Kidney (tissue), 14 donors: ENCODE measurements around the gene WAPL. TPM values are rescaled to one million over a fixed set of nuclear protein-coding genes. Genes with fewer than 3 reads are reported as not detected.

Source experiments
- DNase-seq, 5 donors: peaks; one replicate each; pipeline ENCODE4 v3.0.0-alpha.2; 2013 to 2020
- FAIRE-seq: peaks from 2 replicates; lab custom pipeline; 2012; peaks lifted over from hg19 to GRCh38; lab: Jason Lieb, UNC
- H3K27ac ChIP-seq, 2 donors: one replicate each; pipeline ENCODE4 v1.7.0; 2013; ENCODE audit warnings: low read depth in 2 of 2, low read length in 2 of 2, inconsistent platforms in 1 of 2
- H3K27me3 ChIP-seq: one replicate; pipeline ENCODE4 v1.7.1; 2013; ENCODE audit warnings: low read length, inconsistent platforms; ENCODE audit not compliant: control insufficient read depth, insufficient read depth
- H3K36me3 ChIP-seq, 3 donors: one replicate each; pipeline versions ENCODE4 v1.7.0 to v1.7.1; 2013; ENCODE audit warnings: low read length in 3 of 3, control low read depth in 1 of 3, inconsistent platforms in 1 of 3; ENCODE audit not compliant: insufficient read depth in 3 of 3, control insufficient read depth in 2 of 3
- H3K4me1 ChIP-seq, 3 donors: one replicate each; pipeline versions ENCODE4 v1.7.0 to v1.7.1; 2013; ENCODE audit warnings: low read length in 3 of 3, inconsistent platforms in 1 of 3, low read depth in 1 of 3; ENCODE audit not compliant: control insufficient read depth in 2 of 3, insufficient read depth in 2 of 3
- H3K4me3 ChIP-seq, 3 donors: one replicate each; pipeline versions ENCODE4 v1.7.0 to v1.8.1; 2013; ENCODE audit warnings: low read length in 3 of 3, control low read depth in 1 of 3, inconsistent platforms in 1 of 3
- H3K9ac ChIP-seq, 3 donors: one replicate each; pipeline versions ENCODE4 v1.7.0 to v1.7.1; 2013; ENCODE audit warnings: low read length in 3 of 3, control low read depth in 1 of 3, inconsistent platforms in 1 of 3
- H3K9me3 ChIP-seq, 3 donors: one replicate each; pipeline versions ENCODE4 v1.7.0 to v1.7.1; 2013; ENCODE audit warnings: low read length in 3 of 3, control low read depth in 1 of 3, inconsistent platforms in 1 of 3; ENCODE audit not compliant: control insufficient read depth in 2 of 3, insufficient read depth in 1 of 3
- intact Hi-C: fragments of 100-400 bp; cut with DNase I; formaldehyde crosslinking; loops from one replicate; pipeline ENCODE4 v1.11.1; 2022
- polyA plus RNA-seq: library from polyadenylated mRNA; stranded (reverse); fragments of 350-450 nt; fragmentation: Illumina TruSeq; extraction: RNeasy Lipid Tissue Mini Kit (QIAGEN cat#74804); gene quantifications from one replicate; pipeline ENCODE4 v1.2.3, GENCODE V29; 2014; ENCODE audit warnings: low read depth, low replicate concordance; ENCODE audit not compliant: insufficient read depth
- total RNA-seq: library from RNA; stranded (reverse); fragmentation: NEBNext Ultra II Directional; extraction: Animal tissue kit (Norgen Biotek cat#: 25700); gene quantifications from one replicate; pipeline ENCODE4 v1.2.1, GENCODE V29; 2021
- TF ChIP-seq, protein P1 (sequence below): IDR thresholded peaks from 3 replicates; pipeline ENCODE4 v1.5.1; 2012; ENCODE audit warnings: mild to moderate bottlenecking, moderate library complexity, borderline replicate concordance; ENCODE audit not compliant: insufficient read depth; ENCODE audit errors: extremely low read depth
- donor health status: control.
- donor health status: control.
- donor health status: control.
- donor health status: control.
- donor health status: control.
- donor health status: DM: yes; HTN: yes; CAD: no.
- donor health status: Normal renal cell carcinoma (clear cell type).

The WAPL gene
- total and polyA plus RNA-seq, 2 donors from 2014 or later, result 17.6 to 34.7 TPM

DNA sequence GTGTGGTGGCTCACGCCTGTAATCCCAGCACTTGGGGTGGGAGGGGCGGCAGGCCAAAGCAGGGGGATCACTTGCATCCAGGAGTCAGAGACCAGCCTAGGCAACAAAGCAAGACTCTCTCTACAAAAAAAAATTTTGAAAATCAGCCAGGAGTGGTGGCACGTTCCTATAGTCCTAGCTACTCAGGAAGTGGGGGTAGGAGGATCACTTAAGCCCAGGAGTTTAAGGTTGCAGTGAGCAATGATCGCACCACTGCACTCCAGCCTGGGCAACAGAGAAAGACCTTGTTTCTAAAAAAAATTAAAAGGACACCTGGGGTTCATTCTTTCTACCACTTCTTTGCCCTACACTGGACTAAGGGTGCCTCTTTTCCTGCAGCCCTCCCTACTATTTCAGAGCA, 15.1 kb downstream of the WAPL start:
- Histone ChIP-seq H3K27ac (no peak overlapping the region), H3K4me3 (no peak overlapping the region), H3K27me3 (no peaks in the 10 kb centered on the region), H3K4me1 (peaks cover 0 to 8% (median 8%) of the 10 kb centered on the region in 3 donors), H3K36me3 (peaks cover 0 to 3% (median 0%) of the 10 kb centered on the region in 3 donors), H3K9me3 (no peaks in the 10 kb centered on the region), H3K9ac (no peak overlapping the region)
- DNase-seq (peak in 2 of 5 donors; percentile 46 to 56), FAIRE-seq (no peak)
- intact Hi-C loops, result no loop called here
- TF ChIP-seq, protein P1, sequence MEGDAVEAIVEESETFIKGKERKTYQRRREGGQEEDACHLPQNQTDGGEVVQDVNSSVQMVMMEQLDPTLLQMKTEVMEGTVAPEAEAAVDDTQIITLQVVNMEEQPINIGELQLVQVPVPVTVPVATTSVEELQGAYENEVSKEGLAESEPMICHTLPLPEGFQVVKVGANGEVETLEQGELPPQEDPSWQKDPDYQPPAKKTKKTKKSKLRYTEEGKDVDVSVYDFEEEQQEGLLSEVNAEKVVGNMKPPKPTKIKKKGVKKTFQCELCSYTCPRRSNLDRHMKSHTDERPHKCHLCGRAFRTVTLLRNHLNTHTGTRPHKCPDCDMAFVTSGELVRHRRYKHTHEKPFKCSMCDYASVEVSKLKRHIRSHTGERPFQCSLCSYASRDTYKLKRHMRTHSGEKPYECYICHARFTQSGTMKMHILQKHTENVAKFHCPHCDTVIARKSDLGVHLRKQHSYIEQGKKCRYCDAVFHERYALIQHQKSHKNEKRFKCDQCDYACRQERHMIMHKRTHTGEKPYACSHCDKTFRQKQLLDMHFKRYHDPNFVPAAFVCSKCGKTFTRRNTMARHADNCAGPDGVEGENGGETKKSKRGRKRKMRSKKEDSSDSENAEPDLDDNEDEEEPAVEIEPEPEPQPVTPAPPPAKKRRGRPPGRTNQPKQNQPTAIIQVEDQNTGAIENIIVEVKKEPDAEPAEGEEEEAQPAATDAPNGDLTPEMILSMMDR, result no peak

DNA sequence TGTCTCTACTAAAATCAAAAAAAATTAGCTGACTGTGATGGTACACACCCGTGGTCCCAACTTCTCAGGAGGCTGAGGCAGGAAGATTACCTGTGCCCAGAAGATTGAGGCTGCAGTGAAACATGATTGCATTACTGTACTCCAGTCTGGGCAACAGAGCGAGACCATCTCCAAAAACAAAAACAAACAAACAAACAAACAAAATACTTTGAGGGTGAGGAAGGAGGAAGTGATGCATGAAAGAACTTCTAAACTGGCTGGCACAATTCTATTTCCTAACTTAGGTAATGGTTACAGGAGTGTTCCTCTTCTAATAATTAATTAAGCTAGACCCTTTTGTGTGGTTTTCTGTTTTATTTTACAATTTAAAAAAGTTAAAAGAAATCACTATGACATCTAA, 15.5 kb downstream of the WAPL start:
- intact Hi-C loops, result no loop called here
- Histone ChIP-seq H3K27me3 (no peaks in the 10 kb centered on the region), H3K9ac (no peak overlapping the region), H3K4me1 (peaks cover 0 to 9% (median 8%) of the 10 kb centered on the region in 3 donors), H3K27ac (no peak overlapping the region), H3K36me3 (peaks cover 0 to 3% (median 0%) of the 10 kb centered on the region in 3 donors), H3K9me3 (no peaks in the 10 kb centered on the region), H3K4me3 (no peak overlapping the region)
- no peak for DNase-seq
- TF ChIP-seq, protein P1, result no peak
- no peak for FAIRE-seq

DNA sequence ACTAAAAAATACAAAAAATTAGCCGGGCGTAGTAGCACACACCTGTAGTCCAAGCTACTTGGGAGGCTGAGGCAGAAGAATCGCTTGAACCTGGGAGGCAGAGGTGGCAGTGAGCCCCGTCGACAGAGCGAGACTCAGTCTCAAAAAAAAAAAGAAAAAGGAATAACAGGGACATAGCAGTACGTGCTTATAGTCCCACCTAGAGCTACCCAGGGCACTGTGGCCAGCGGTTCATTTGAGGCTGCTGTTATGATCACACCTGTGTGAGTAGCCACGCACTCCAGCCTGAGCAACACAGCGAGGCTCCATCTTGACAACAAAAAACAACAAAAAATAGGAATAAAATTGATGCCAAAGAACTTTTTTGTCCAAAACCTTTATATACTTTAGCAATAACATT, 17.1 kb downstream of the WAPL start:
- TF ChIP-seq, protein P1, result no peak
- Histone ChIP-seq H3K9me3 (no peaks in the 10 kb centered on the region), H3K9ac (no peak overlapping the region), H3K27me3 (no peaks in the 10 kb centered on the region), H3K4me3 (no peak overlapping the region), H3K36me3 (peaks cover 0 to 12% (median 3%) of the 10 kb centered on the region in 3 donors), H3K4me1 (peaks cover 0 to 9% (median 8%) of the 10 kb centered on the region in 3 donors), H3K27ac (no peak overlapping the region)
- FAIRE-seq (no peak), DNase-seq (no peak)
- intact Hi-C loops, result no loop called here

DNA sequence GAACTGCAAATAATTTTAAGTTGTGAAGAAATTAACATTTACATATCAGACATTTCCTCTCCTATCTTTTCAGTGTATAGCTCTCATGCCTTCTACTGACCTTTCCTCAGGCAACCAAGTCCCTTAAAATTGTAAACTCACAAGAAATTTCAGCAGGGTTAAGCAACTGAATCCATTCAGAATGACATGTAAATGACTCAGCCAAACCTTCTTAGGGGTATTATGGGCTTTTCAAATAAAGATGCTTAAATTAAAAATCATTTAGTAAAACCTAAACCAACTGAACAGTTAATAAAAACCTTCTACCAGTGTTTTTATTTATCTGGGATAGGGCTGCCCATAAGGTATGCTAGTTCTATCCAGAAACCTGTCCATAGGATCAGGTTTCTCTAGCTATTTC, 20.7 kb downstream of the WAPL start:
- peaks cover 3 to 23% (median 3%) of the 10 kb centered on the region in 3 donors for H3K36me3 ChIP-seq
- FAIRE-seq, result no peak
- intact Hi-C loops, result no loop called here

More for the DNA sequence above, 20.7 kb downstream of the WAPL start:
- Histone ChIP-seq H3K4me1 (peaks cover 0 to 4% (median 3%) of the 10 kb centered on the region in 3 donors), H3K9me3 (no peaks in the 10 kb centered on the region), H3K9ac (no peak overlapping the region), H3K27me3 (no peaks in the 10 kb centered on the region), H3K27ac (no peak overlapping the region), H3K4me3 (no peak overlapping the region)
- no peak for DNase-seq
- TF ChIP-seq, protein P1, result no peak
